Measurements from ENCODE around the gene DENND4A.

DNA sequence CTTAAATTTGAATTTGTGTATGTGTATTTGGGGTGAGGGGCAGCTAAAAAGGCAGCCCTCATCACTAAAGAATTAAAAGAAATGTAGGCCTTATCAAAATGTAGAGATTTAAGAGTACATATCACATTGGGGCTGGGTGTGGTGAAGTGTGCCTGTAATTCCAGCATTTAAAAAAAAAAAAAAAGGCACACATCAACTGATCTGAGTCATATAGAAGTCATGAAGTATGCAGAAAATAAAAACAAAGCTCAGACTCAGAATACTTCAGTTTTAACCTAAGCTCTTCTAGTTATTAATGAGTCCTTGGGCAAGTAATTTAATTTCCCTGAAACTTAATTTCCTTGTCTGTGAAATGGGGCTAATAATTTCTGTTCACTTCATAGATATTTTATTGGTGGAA lies 138.8 kb downstream of the DENND4A start:
- TF ChIP-seq, protein P1, sequence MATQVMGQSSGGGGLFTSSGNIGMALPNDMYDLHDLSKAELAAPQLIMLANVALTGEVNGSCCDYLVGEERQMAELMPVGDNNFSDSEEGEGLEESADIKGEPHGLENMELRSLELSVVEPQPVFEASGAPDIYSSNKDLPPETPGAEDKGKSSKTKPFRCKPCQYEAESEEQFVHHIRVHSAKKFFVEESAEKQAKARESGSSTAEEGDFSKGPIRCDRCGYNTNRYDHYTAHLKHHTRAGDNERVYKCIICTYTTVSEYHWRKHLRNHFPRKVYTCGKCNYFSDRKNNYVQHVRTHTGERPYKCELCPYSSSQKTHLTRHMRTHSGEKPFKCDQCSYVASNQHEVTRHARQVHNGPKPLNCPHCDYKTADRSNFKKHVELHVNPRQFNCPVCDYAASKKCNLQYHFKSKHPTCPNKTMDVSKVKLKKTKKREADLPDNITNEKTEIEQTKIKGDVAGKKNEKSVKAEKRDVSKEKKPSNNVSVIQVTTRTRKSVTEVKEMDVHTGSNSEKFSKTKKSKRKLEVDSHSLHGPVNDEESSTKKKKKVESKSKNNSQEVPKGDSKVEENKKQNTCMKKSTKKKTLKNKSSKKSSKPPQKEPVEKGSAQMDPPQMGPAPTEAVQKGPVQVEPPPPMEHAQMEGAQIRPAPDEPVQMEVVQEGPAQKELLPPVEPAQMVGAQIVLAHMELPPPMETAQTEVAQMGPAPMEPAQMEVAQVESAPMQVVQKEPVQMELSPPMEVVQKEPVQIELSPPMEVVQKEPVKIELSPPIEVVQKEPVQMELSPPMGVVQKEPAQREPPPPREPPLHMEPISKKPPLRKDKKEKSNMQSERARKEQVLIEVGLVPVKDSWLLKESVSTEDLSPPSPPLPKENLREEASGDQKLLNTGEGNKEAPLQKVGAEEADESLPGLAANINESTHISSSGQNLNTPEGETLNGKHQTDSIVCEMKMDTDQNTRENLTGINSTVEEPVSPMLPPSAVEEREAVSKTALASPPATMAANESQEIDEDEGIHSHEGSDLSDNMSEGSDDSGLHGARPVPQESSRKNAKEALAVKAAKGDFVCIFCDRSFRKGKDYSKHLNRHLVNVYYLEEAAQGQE (IDR thresholded peaks at IDR 0.05; ENCODE audit: insufficient read depth in 1 of 2, low read depth in 2 of 2, low read length in 1 of 2) = no peak
- TF ChIP-seq SIN3A (IDR thresholded peaks at IDR 0.05; ENCODE audit: borderline replicate concordance, insufficient read depth, low read depth, low read length) = no peak
- TF ChIP-seq, protein P2, sequence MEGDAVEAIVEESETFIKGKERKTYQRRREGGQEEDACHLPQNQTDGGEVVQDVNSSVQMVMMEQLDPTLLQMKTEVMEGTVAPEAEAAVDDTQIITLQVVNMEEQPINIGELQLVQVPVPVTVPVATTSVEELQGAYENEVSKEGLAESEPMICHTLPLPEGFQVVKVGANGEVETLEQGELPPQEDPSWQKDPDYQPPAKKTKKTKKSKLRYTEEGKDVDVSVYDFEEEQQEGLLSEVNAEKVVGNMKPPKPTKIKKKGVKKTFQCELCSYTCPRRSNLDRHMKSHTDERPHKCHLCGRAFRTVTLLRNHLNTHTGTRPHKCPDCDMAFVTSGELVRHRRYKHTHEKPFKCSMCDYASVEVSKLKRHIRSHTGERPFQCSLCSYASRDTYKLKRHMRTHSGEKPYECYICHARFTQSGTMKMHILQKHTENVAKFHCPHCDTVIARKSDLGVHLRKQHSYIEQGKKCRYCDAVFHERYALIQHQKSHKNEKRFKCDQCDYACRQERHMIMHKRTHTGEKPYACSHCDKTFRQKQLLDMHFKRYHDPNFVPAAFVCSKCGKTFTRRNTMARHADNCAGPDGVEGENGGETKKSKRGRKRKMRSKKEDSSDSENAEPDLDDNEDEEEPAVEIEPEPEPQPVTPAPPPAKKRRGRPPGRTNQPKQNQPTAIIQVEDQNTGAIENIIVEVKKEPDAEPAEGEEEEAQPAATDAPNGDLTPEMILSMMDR (IDR thresholded peaks at IDR 0.05) = no peak
- TF ChIP-seq POLR2AphosphoS5 (IDR thresholded peaks at IDR 0.05; ENCODE audit: low read depth, low read length) = no peak
- no peak for TF ChIP-seq TCF7L2 (IDR thresholded peaks at IDR 0.05; ENCODE audit: low read depth, low read length)

Data from Panc1 (cell line).